GM18526 (cell line): ENCODE results near the gene TNNT2.

Source experiments
- POLR2A ChIP-seq: IDR thresholded peaks from 3 replicates; pipeline ENCODE4 v1.6.1; 2011; ENCODE audit not compliant: insufficient read length; ENCODE audit errors: extremely low read depth

Gene TNNT2

DNA sequence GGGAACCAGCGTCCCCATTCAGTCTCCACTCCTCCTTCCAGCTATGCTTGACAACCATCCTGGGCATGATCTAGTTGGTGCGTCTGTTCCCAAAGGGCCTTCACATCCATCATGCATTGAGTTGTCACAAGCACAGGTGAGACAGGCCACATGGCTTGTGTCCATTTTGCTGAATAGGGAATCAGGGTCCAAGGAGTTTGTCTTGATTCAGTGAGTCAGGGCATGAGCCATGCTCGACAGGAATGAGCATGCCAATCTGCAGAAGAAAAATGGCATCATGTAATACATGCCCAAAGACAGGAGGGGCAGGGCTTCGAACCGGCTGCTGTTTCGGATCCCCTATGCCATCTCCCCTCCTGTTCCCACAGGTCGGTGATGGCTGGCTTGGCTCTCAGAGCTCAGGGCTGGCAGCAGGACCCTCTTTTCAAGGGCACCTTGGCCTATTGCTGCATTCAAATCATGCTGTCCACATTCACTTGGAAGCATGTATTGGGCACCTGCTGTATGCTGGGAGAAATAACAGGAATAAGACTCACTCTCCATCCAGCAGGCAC, 49.7 kb downstream of the TNNT2 start:
- TF ChIP-seq POLR2A: no peak

DNA sequence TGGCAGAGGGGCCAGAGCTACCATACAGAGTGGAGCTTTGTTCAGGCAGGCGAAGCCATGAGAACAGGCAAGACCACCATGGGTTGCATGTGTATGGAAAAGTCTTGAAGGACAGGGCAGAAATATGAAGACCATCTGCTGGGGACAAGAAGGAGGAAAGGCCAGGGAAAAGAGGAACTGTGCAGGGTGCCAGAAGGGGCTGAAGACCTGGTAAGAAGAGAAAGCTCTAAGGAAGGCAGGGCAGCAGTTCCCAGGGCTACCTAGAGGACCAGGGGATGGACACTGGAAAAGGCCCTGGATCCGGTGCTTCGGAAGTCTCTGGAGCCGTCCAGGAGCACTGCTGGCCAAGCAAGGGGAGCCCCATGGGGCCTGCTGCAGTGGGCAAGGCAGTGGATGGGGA, 50.8 kb downstream of the TNNT2 start:
- TF ChIP-seq POLR2A: no peak

DNA sequence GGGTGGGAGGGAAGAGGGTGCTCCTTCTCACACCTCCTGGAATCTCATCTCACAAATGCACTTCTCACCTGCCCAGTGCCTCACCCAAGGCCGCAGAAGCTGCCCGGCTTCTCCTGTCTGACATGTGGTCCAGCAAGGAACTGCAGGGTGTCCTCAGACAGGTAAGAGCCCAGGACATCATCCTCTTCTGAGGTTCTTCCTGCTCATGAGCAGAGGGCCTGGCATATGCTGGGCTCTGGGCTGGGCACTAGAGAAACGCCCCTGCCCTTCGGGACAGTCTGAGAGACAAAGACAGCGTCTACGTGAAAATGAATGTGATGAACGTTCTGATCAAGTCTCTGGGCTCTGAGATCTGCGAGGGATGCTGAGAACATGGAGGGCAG, 51.8 kb downstream of the TNNT2 start:
- no peak for TF ChIP-seq POLR2A

DNA sequence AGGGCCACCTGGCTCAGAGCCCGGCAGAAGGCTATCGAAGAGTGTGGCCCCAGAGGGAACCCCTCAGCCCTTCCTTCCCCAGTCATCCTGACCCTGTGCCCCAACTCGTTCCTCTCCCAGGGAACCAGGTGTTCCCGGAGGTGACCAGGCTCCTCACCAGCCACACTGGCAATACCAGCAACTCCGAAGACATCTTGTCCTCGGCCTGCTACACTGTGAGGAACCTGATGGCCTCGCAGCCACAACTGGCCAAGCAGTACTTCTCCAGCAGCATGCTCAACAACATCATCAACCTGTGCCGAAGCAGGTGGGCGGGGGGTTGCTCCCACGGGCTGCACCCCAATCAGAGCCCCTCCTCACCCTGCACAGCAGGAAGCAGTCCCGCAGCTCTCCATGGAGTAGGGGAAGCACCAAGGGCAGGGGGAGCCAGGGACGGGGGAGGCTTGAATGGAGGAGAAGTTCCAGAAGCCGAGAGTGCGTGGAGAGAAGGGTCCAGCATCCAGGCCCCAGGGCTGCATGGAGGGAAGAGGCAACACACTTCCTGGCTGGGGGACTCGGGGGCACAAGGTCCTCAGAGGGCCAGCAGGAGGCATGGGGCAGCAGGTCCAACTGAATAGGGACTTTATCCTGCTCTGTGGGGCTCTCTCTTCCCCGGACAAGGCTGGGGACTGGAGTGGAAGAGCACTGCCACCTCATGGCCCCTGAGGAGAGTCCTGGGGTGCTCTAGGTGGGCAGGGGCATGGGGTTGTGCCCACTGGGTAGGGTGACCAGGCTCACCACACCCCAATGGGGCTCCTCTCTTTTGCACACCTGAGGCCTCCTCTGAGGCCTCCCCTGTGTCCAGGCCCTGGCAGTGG, 52.4 kb downstream of the TNNT2 start:
- no peak for TF ChIP-seq POLR2A

DNA sequence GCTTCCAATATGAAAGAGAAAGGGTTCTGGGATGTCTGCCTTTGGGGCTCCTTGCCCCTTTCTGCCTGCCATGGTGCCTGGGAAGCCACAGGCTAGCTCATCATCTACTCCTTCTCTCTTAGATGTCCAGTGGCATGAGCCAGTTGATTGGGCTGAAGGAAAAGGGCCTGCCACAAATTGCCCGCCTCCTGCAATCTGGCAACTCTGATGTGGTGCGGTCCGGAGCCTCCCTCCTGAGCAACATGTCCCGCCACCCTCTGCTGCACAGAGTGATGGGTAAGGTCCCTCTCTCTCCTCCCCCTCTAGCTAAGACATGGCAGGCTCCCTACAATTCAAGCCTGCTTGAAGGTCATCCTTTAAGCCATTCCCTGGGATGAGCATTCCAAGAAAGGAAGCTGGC, 53.2 kb downstream of the TNNT2 start:
- no peak for TF ChIP-seq POLR2A

DNA sequence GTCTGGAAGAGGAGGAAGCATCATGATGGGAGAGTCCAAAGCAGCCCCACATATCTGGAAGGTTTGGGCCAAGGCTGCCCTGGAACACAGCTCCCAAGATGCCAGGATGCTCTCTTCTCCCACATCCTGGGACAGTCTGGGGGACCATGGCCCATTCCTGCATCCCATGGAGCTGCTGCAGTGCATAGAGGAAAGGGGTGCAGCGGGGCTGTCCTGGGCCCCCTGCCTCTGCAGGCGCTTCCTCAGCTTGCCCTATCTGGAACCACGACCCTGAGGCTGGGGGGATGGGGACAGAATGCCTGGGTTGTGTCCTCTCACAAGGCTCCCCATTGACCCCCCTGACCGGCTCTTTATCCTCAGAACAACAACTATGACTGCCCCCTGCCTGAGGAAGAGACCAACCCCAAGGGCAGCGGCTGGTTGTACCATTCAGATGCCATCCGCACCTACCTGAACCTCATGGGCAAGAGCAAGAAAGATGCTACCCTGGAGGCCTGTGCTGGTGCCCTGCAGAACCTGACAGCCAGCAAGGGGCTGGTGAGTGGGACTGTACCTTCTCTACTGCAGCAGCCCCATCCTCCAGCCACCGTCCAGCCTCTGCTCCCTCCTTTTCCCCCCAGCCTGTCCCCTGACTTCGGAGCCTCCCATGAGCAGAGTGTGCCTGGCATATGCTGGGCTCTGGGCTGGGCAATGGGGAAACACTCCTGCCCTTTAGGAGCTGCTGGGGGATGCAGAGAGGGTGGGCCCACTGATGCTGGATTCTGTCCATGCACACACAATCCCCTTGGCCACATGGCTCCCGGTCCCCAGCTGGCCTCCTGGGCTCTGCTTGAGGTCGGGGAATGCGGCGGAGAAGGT, 54.6 kb downstream of the TNNT2 start:
- no peak for TF ChIP-seq POLR2A

DNA sequence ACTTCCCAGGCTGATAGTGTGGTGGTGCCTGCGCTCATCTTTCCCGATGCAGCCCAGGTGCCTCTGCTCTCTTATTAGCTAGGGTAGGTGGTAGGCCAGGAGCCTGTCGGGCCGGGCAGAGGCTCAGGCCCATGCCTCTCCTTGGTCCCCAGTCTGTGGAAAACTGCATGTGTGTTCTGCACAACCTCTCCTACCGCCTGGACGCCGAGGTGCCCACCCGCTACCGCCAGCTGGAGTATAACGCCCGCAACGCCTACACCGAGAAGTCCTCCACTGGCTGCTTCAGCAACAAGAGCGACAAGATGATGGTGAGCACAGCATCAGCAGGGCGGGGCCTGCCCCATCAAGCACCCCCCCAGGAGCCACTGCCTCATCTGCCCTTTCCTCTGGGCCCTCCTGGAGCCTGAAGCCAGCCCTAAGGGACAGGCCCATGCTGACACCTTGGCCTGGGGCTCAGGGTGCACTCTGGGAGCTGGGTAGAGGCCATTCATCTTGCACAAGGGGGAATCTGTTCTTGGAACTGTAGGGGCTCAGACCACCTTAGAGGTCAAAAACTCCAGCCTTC, 55.6 kb downstream of the TNNT2 start:
- no peak for TF ChIP-seq POLR2A

DNA sequence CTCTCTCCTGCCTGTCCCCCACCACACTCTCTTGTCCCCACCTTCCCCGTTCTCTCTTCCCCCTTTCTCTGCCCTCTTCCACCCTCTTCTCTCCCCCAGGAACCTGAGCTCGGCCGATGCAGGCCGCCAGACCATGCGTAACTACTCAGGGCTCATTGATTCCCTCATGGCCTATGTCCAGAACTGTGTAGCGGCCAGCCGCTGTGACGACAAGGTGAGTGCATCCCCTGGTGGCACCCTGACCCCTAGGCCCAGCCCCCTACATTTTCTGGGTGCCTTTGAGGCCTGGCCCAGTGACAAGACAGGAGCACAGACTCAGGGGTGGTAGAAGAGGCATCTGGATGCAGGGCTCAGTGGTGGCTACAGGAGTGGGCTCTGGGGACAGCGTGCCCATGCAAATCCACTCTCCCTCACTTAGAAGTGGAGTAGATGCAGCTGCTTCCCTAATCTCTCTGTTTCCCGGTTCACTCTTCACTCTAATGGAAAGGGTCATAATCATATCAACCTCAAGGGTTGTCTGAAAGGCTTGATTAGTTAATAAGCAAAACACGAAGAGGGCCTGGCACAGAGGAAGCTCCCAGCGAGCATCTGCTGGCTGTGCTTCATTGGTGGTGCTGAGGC, 57.2 kb downstream of the TNNT2 start:
- TF ChIP-seq POLR2A: no peak

DNA sequence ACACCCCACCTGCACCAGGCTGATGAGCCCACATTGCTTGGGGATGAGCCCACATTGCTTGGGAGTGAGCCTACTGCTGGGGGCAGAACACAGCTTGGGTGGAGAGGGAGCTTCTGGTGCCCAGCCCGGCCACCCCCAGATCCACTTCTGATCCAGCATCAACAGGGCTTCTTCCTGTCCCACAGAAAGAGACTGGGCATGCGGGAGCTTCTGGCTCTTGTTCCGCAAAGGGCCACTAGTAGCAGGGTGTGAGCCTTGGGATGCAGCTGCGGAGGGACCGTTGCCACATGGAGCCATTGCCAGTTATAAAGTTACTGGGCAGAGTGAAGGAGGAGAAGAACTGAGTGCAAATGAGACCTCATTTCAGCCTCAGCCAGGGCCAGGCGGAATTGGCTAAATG, 57.8 kb downstream of the TNNT2 start:
- no peak for TF ChIP-seq POLR2A

DNA sequence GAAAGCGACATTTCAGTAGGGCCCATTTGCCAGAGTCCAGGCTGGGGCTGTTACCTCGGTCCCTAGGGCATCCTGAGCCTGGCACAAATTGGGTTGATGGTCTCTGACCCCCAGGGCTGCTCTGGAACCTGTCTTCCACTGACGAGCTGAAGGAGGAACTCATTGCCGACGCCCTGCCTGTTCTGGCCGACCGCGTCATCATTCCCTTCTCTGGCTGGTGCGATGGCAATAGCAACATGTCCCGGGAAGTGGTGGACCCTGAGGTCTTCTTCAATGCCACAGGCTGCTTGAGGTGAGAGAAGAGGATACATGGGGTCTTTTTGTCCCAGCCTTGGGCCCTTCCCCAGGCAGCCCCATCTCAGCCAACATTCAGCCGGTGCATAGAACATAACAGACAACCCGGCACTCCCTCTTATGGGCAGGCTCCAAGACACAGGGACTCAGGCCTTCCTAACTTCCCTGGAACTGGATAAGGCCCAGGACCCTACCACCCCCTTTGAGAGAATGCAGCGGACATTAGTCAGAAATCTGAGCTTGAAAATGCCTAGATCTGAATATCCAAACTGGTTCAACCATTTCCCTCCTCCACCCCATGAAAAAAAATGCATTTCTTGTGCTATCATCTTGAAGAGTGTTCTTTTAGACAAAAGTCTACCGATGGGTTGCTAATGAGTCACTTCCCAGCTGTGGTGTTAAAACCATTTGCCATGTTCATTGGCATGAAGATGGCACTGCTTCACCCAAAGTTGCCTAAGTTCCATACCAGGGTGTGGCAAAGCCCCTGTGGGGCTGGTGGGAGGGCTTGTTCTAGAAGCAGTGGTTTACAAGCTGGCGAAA, 58.8 kb downstream of the TNNT2 start:
- TF ChIP-seq POLR2A: no peak

DNA sequence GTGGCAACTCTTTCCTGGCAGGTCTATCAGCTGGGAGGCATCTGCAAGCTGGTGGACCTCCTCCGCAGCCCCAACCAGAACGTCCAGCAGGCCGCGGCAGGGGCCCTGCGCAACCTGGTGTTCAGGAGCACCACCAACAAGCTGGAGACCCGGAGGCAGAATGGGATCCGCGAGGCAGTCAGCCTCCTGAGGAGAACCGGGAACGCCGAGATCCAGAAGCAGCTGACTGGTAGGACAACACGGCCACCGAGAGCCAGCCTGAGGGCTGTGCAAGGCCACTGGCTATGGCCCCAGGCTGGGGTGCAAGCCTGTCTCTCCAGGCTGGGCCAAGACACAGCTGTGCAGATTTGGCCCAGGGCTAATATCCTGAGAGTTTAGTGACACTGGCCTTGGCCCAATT, 59.9 kb downstream of the TNNT2 start:
- TF ChIP-seq POLR2A: no peak

DNA sequence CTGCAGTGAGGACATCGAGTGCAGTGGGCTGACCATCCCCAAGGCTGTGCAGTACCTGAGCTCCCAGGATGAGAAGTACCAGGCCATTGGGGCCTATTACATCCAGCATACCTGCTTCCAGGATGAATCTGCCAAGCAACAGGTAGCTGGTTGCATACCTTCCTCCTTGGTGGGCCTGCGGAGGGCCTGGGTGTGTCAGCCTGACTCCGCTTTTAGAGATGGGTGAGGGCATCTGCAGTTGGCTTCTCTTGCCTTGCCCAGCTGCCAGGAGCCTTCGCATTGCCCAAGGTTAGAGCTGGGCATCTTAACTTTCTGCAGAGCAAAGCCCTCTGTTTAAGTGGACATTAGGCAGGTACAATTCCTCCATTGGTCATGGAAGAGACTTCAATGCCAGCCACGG, 60.9 kb downstream of the TNNT2 start:
- TF ChIP-seq POLR2A: no peak

DNA sequence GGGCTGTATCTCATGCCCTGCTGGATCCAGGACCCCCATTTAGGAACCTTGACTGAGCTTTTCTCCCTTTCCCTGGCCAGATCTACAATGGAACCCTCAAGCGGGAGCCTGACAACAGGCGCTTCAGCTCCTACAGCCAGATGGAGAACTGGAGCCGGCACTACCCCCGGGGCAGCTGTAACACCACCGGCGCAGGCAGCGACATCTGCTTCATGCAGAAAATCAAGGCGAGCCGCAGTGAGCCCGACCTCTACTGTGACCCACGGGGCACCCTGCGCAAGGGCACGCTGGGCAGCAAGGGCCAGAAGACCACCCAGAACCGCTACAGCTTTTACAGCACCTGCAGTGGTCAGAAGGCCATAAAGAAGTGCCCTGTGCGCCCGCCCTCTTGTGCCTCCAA, 64.4 kb downstream of the TNNT2 start:
- no peak for TF ChIP-seq POLR2A

DNA sequence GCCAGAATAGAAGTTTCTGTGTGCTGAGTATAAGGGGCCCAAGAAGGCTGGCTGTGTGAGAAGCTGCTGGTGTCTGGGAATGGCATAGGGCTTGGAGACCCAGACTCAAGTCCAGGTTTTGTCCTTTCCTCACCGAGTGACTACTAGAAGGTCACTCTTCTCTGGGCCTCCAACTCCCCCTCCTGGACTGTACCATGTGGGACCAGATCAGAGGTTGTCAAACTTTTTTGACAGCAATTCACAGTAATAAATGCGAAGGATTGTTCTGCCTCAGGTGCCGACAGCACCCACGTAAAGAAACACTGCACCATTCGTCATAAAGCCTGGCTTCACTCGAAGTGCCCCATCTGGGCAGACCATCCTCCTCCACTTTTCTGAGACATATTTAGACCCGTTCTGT, 65.2 kb downstream of the TNNT2 start:
- no peak for TF ChIP-seq POLR2A

DNA sequence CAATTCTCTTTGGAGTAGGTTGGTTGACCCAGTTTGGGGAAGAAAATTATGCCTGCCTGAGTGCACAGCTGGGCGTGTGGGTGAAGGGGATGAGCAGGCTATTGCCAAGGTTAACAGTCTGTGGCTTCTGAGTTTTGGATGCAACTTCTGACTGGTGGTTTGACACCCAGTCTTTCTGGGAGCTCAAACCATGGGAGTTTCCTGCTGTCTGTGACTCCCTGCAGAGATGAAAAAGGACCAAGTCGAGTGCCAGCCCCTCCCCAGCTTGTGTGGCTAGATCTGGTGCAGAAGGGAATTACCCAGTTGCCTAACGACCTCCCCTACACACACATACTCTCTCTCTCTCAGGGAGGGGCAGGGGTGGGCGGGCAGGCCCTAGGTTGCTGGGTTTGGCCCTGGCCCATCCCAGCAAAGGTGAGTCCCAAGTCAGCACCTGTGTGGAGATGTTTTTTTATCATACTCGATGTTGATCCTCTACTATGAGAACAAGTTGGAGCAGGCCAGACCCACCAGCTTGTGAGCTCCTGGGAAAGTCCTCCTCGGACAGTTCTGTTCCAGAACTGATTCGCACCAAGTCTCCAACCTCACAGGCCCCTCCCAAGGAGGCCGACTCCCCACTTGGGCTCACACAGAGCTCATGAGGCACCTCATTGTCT, 66.0 kb downstream of the TNNT2 start:
- TF ChIP-seq POLR2A: no peak

DNA sequence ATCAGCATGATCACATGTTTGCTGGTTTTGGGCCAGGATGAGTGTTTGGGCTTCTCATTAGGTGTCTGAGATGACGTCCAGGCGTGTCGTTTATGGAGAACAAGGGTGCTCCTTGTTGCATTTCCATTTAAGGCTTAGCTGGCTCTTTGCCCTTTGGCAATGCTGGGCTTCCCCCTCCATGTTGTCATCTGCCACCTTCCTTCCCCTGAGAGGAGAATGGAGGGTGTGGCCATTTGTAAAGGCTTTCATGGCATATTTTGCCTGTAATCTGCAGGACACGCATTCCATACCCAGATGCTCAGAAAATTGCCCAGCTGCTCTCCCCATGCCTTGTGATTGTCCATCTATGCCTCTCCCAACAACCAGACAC, 66.5 kb downstream of the TNNT2 start:
- TF ChIP-seq POLR2A: no peak
